GM06990 (cell line): ENCODE measurements around the gene NHS.

Source experiments
- DNase-seq: peaks from one replicate; pipeline ENCODE4 v3.0.0-alpha.2; 2011; ENCODE audit not compliant: insufficient read length; ENCODE audit errors: extremely low read depth
- H3K27me3 ChIP-seq: replicated peaks from 2 replicates; pipeline ENCODE4 v1.6.0; 2011; ENCODE audit warnings: low read length; ENCODE audit not compliant: control insufficient read depth, insufficient read depth
- H3K36me3 ChIP-seq: 2 replicates; pipeline ENCODE4 v1.5.1; 2011; ENCODE audit warnings: low read length; ENCODE audit not compliant: control insufficient read depth, insufficient read depth
- H3K4me3 ChIP-seq: replicated peaks from 2 replicates; pipeline ENCODE4 v1.5.1; 2011; ENCODE audit warnings: low read depth, mild to moderate bottlenecking, control low read depth, low read length
- TF ChIP-seq, protein P1 (sequence below): IDR thresholded peaks from 2 replicates; pipeline ENCODE4 v1.5.1; 2011; ENCODE audit warnings: low read length, control low read depth, mild to moderate bottlenecking, inconsistent platforms; ENCODE audit not compliant: insufficient read depth, poor library complexity, severe bottlenecking

The NHS gene

DNA sequence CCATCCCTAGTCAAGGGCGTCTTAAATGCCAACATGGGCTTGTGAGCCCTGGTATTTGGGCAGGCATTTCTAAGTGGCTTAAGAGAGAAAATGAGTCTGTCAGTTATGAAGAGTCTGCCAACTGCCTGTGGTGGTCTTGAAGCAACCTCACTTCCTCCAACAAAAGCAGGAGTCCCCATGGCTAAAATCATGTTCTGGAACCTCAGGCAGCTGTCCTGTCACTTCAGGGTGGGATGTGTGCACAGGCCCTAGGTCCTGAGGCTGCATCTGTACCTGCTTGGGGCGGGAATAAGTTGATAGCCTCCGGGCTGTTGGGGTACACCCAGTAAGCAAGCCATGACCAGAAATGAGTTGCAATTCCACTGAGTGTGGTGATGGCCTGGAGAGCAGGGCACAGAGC is 247.3 kb downstream of the NHS start:
- Histone ChIP-seq H3K36me3 (no peaks in the 10 kb centered on the region), H3K27me3 (no peaks in the 10 kb centered on the region), H3K4me3 (no peak overlapping the region)
- TF ChIP-seq, protein P1, sequence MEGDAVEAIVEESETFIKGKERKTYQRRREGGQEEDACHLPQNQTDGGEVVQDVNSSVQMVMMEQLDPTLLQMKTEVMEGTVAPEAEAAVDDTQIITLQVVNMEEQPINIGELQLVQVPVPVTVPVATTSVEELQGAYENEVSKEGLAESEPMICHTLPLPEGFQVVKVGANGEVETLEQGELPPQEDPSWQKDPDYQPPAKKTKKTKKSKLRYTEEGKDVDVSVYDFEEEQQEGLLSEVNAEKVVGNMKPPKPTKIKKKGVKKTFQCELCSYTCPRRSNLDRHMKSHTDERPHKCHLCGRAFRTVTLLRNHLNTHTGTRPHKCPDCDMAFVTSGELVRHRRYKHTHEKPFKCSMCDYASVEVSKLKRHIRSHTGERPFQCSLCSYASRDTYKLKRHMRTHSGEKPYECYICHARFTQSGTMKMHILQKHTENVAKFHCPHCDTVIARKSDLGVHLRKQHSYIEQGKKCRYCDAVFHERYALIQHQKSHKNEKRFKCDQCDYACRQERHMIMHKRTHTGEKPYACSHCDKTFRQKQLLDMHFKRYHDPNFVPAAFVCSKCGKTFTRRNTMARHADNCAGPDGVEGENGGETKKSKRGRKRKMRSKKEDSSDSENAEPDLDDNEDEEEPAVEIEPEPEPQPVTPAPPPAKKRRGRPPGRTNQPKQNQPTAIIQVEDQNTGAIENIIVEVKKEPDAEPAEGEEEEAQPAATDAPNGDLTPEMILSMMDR, result no peak
- DNase-seq, result no peak

DNA sequence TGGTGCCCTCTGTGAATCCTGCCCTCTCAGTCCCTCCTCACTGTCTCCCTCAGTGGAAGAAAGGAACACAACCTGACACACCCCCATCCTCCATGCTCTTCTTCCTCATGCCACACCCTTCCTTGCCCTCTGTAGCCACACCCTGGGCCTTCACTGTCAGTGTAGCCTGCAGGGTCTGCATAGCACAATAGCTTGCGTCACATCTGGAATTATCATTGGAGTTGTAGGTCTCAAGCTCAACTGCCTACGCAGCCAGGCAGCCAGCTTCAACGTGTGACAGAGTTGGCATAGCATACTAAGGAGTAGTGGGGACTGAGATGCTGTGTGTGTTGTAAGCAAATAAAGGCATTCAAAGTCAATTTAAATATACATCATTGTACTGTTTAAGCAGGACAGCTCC is 248.8 kb downstream of the NHS start:
- Histone ChIP-seq H3K27me3 (no peaks in the 10 kb centered on the region), H3K36me3 (no peaks in the 10 kb centered on the region), H3K4me3 (no peak overlapping the region)
- DNase-seq, result no peak
- TF ChIP-seq, protein P1, result no peak

DNA sequence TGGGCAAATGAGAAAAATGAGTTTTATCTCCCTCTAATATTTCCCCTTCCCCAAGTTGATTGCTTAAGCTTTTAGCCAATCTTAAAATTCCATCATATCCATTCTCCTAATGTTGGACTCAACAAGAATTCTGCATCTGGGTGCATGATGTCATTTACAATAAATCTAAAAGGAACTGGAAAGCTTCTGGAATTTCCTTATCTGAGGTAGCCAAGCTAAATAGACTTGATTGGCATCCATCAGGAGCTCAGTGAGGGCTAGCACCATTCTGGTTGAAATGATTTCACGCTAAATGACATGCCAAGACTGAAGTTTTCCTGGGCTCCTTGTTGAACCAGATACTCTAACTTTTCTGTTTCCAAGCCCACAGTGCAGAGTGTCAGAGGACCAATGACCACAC is 252.0 kb downstream of the NHS start:
- Histone ChIP-seq H3K4me3 (no peak overlapping the region), H3K36me3 (no peaks in the 10 kb centered on the region), H3K27me3 (no peaks in the 10 kb centered on the region)
- no peak for DNase-seq
- TF ChIP-seq, protein P1, result no peak

DNA sequence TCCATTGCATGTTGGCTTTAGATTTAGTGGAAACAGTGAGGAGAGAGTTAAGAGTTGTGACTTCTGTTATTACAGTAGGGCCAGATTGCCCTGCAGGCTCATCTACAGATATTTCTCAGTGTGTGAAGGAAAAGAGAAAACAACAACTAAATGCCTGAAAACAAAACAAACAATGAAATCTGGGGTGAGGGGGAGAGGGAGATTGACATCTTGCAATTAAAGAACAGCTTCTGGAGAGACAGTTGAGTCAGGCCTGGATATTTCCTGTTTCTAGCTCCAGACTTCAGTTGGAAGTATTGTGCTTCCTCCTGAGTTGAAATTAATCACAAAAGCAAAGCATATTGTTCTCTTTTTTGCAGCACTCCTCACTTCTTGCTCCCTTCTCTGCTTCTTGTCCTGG is 254.0 kb downstream of the NHS start:
- Histone ChIP-seq H3K27me3 (no peaks in the 10 kb centered on the region), H3K4me3 (no peak overlapping the region), H3K36me3 (no peaks in the 10 kb centered on the region)
- DNase-seq, result no peak
- TF ChIP-seq, protein P1, result no peak

DNA sequence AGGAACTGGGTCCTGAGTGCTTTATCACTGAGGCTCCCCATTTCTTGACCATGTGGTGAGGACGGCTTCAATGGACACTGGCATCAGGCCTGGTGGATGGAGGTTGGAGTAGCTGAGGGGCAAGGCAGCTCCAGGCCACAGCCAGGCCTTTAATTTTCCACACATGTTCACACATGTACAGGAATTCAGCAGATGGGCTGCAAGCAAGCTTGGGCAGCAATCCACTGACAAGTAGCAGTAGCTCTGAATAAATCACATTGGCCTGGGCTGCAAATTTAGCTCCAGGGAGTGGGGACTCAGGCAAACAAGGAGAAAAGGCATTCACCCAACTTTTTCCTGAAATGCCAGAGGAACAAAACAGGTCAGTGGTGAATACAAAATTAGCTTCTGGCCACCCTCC is 254.5 kb downstream of the NHS start:
- no peak overlapping the region for H3K4me3 ChIP-seq
- no peaks in the 10 kb centered on the region for H3K36me3 ChIP-seq
- TF ChIP-seq, protein P1, result no peak
- no peak for DNase-seq
- no peaks in the 10 kb centered on the region for H3K27me3 ChIP-seq

DNA sequence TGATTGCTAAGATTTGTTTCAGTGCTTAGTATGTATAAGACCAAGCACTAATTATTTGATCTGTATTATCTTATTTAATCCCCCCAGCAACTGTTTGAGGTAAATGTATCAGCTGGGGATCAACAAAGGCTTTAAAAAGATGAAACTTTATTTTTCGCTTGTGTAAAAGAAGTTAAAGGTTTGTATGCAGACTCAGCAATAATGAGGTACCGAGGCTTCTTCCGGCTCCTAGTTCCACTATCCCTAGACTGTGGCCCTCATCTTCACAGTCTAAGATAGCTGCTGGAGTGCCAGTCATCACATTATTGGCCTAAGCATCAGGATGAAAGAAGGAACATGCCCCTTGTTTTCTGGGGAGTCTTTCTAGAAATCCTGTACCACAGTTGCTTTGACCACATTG is 256.6 kb downstream of the NHS start:
- Histone ChIP-seq H3K4me3 (no peak overlapping the region), H3K27me3 (no peaks in the 10 kb centered on the region), H3K36me3 (no peaks in the 10 kb centered on the region)
- DNase-seq, result no peak
- TF ChIP-seq, protein P1, result no peak
